Measurements from ENCODE around the gene SRSF1. TPM values are rescaled to one million over a fixed set of nuclear protein-coding genes. Genes with fewer than 3 reads are reported as not detected.

Gene SRSF1
- total RNA-seq, 1 donor from 2014 or later, result 155 TPM

- no peaks in the 10 kb centered on the region for H3K4me1 ChIP-seq
- intact Hi-C loops (cut with DNase I), result loop anchor here (10.0 kb wide), 1 partner anchor 96 kb away; no protein-coding TSS in a partner anchor
- TF ChIP-seq POLR2A (IDR thresholded peaks at IDR 0.05), result no peak
- H3K9me3 ChIP-seq, result no peaks in the 10 kb centered on the region
- DNase-seq (ENCODE audit: extremely low spot score in 2 of 2), result no peak
- H3K27ac ChIP-seq, result no peak overlapping the region
- no peaks in the 10 kb centered on the region for H3K27me3 ChIP-seq
- H3K36me3 ChIP-seq, result no peaks in the 10 kb centered on the region
- no peak overlapping the region for H3K4me3 ChIP-seq
These were observed 12.0 kb upstream of the SRSF1 start for GRCh38 chr17:58019039-58019438.

GRCh38 chr17:58010067-58010799, 3.2 kb upstream of the SRSF1 start:
- H3K36me3 ChIP-seq, result peaks cover 0 to 6% of the 10 kb centered on the region in 2 donors
- intact Hi-C loops (cut with DNase I), result loop anchor here (10.0 kb wide), 1 partner anchor 105 kb away; no protein-coding TSS in a partner anchor
- DNase-seq (ENCODE audit: extremely low spot score in 2 of 2), result no peak
- no peaks in the 10 kb centered on the region for H3K27me3 ChIP-seq
- no peak for TF ChIP-seq POLR2AphosphoS5 (IDR thresholded peaks at IDR 0.05; ENCODE audit: insufficient read depth in 1 of 2, low read depth in 1 of 2)
- TF ChIP-seq CTCF (IDR thresholded peaks at IDR 0.05), result no peak
- TF ChIP-seq POLR2A (IDR thresholded peaks at IDR 0.05), result no peak
- H3K9me3 ChIP-seq, result no peaks in the 10 kb centered on the region
- peaks cover 16% of the 10 kb centered on the region for H3K4me1 ChIP-seq
- H3K27ac ChIP-seq, result no peak overlapping the region
- no peak overlapping the region for H3K4me3 ChIP-seq

- H3K9me3 ChIP-seq, result no peaks in the 10 kb centered on the region
- H3K27ac ChIP-seq, result peak overlapping the region; percentile 97
- intact Hi-C loops (cut with DNase I), result loop anchor here (5.0 kb wide), 1 partner anchor 79 kb away; no protein-coding TSS in a partner anchor
- no peaks in the 10 kb centered on the region for H3K27me3 ChIP-seq
- TF ChIP-seq POLR2A (IDR thresholded peaks at IDR 0.05) (no peak), CTCF (IDR thresholded peaks at IDR 0.05) (no peak), POLR2AphosphoS5 (IDR thresholded peaks at IDR 0.05; ENCODE audit: insufficient read depth in 1 of 2, low read depth in 1 of 2) (no peak)
- peaks cover 0 to 26% of the 10 kb centered on the region in 2 donors for H3K36me3 ChIP-seq
- H3K4me1 ChIP-seq, result peaks cover 38% of the 10 kb centered on the region
- peak overlapping the region; percentile 85 to 86 for H3K4me3 ChIP-seq
- DNase-seq (ENCODE audit: extremely low spot score in 2 of 2), result no peak
These were observed 998 bp upstream of the SRSF1 start for GRCh38 chr17:58007781-58008706.

GRCh38 chr17:58006560-58006923, 504 bp downstream of the SRSF1 start:
- intact Hi-C loops (cut with DNase I), result loop anchor here (5.0 kb wide), 1 partner anchor 81 kb away; no protein-coding TSS in a partner anchor
- peaks cover 0 to 36% of the 10 kb centered on the region in 2 donors for H3K36me3 ChIP-seq
- peak overlapping the region; percentile 97 for H3K27ac ChIP-seq
- DNase-seq (ENCODE audit: extremely low spot score in 2 of 2), result peak in 1 of 2 donors; percentile 93
- TF ChIP-seq POLR2AphosphoS5 (IDR thresholded peaks at IDR 0.05; ENCODE audit: insufficient read depth in 1 of 2, low read depth in 1 of 2), result no peak
- TF ChIP-seq POLR2A (IDR thresholded peaks at IDR 0.05), result peak in 1 of 2 donors; percentile 12
- H3K4me1 ChIP-seq, result peaks cover 52% of the 10 kb centered on the region
- peak overlapping the region; percentile 85 to 86 for H3K4me3 ChIP-seq
- H3K27me3 ChIP-seq, result no peaks in the 10 kb centered on the region
- H3K9me3 ChIP-seq, result no peaks in the 10 kb centered on the region

- Histone ChIP-seq H3K36me3 (peaks cover 0 to 36% of the 10 kb centered on the region in 2 donors), H3K4me1 (peaks cover 52% of the 10 kb centered on the region), H3K4me3 (peak overlapping the region; percentile 85 to 86), H3K27ac (peak overlapping the region; percentile 97), H3K9me3 (no peaks in the 10 kb centered on the region), H3K27me3 (no peaks in the 10 kb centered on the region)
- intact Hi-C loops (cut with DNase I), result loop anchor here (5.0 kb wide), 1 partner anchor 81 kb away; no protein-coding TSS in a partner anchor
- TF ChIP-seq CTCF (IDR thresholded peaks at IDR 0.05) (no peak), POLR2A (IDR thresholded peaks at IDR 0.05) (no peak), POLR2AphosphoS5 (IDR thresholded peaks at IDR 0.05; ENCODE audit: insufficient read depth in 1 of 2, low read depth in 1 of 2) (no peak)
- no peak for DNase-seq (ENCODE audit: extremely low spot score in 2 of 2)
These were observed 1.1 kb downstream of the SRSF1 start for GRCh38 chr17:58005728-58006559.

Measured in vagina (tissue), 2 donors.